Progenitor cell of endocrine pancreas (in vitro differentiated cells): ENCODE results near the gene PLA2G4E. TPM values are rescaled to one million over a fixed set of nuclear protein-coding genes. Genes with fewer than 3 reads are reported as not detected.

Source experiments
- DNase-seq: peaks from one replicate; pipeline ENCODE4 v3.0.0; 2021; ENCODE audit warnings: low spot score; ENCODE audit not compliant: unreplicated experiment
- H3K27ac Mint-ChIP-seq: 2 replicates; pipeline ENCODE4 v1.8.0; 2021; ENCODE audit warnings: mild to moderate bottlenecking, moderate library complexity, mixed read lengths
- H3K27me3 Mint-ChIP-seq: 2 replicates; pipeline ENCODE4 v1.8.0; 2021; ENCODE audit warnings: mixed read lengths
- H3K36me3 Mint-ChIP-seq: 2 replicates; pipeline ENCODE4 v1.8.0; 2022; ENCODE audit warnings: mixed read lengths; ENCODE audit not compliant: insufficient read depth
- H3K4me1 Mint-ChIP-seq: 2 replicates; pipeline ENCODE4 v1.8.0; 2021; ENCODE audit warnings: low read depth, mixed read lengths
- H3K4me3 Mint-ChIP-seq: 2 replicates; pipeline ENCODE4 v1.8.0; 2021; ENCODE audit warnings: low read depth, mild to moderate bottlenecking, moderate library complexity, mixed read lengths
- H3K9me3 Mint-ChIP-seq: 2 replicates; pipeline ENCODE4 v1.8.0; 2021; ENCODE audit warnings: low read depth, mixed read lengths
- total RNA-seq: library from RNA; stranded (reverse); gene quantifications from 2 replicates; pipeline ENCODE4 v1.2.1, GENCODE V29; 2021
- TF ChIP-seq, protein P1 (sequence below): fragments of 200-600 bp; sonication (generic); IDR thresholded peaks from one replicate; pipeline ENCODE4 v1.5.0; 2021; ENCODE audit warnings: antibody characterized with exemption, mild to moderate bottlenecking; ENCODE audit not compliant: unreplicated experiment

Gene PLA2G4E
- total RNA-seq, 1 donor from 2014 or later = not detected

DNA sequence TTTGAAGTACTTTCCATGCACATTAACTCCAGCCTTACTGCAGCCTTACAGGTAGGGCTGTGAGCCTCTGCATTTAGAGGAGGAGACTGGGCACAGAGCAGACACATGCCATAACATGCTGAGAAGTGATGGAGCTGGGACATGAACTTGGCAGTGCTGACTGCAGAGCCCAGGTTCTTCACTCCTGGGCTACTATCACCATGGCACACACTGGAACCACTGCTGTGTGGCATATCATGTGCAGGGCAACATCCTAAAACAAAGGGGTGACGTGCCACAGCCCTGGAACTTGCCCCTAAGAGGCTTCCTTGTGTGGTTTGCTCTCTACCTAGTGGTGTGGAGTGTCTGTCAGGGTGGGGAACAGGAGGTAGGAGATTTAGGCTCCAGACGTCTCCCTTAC, 73.9 kb downstream of the PLA2G4E start:
- TF ChIP-seq, protein P1, sequence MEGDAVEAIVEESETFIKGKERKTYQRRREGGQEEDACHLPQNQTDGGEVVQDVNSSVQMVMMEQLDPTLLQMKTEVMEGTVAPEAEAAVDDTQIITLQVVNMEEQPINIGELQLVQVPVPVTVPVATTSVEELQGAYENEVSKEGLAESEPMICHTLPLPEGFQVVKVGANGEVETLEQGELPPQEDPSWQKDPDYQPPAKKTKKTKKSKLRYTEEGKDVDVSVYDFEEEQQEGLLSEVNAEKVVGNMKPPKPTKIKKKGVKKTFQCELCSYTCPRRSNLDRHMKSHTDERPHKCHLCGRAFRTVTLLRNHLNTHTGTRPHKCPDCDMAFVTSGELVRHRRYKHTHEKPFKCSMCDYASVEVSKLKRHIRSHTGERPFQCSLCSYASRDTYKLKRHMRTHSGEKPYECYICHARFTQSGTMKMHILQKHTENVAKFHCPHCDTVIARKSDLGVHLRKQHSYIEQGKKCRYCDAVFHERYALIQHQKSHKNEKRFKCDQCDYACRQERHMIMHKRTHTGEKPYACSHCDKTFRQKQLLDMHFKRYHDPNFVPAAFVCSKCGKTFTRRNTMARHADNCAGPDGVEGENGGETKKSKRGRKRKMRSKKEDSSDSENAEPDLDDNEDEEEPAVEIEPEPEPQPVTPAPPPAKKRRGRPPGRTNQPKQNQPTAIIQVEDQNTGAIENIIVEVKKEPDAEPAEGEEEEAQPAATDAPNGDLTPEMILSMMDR = no peak
- no peaks in the 10 kb centered on the region for H3K27me3 Mint-ChIP-seq
- H3K27ac Mint-ChIP-seq = peak overlapping the region; percentile 80
- no peak for DNase-seq
- H3K9me3 Mint-ChIP-seq = no peaks in the 10 kb centered on the region
- no peak overlapping the region for H3K4me3 Mint-ChIP-seq
- peaks cover 8% of the 10 kb centered on the region for H3K36me3 Mint-ChIP-seq
- H3K4me1 Mint-ChIP-seq = peaks cover 27% of the 10 kb centered on the region

DNA sequence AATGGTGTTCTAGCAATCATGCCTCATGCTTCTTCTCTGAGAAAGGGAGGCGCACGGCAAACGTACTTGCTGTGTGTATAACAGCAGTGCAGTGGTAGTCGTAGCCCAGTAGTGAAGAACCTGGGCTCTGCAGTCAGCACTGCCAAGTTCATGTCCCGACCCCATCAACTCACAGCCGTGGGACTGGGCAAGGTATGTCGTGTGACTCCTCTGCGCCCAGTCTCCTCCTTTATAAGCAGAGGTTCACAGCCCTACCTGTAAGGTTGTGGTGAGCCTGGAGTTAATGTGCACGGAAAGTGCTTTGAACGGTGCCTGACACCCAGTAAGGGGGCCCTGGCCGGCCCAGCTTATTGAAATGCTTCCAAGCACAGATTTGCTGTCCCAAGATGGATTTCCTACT, 75.1 kb downstream of the PLA2G4E start:
- peaks cover 6% of the 10 kb centered on the region for H3K36me3 Mint-ChIP-seq
- DNase-seq = no peak
- H3K27ac Mint-ChIP-seq = no peak overlapping the region
- H3K4me3 Mint-ChIP-seq = no peak overlapping the region
- TF ChIP-seq, protein P1 = no peak
- no peaks in the 10 kb centered on the region for H3K27me3 Mint-ChIP-seq
- no peaks in the 10 kb centered on the region for H3K9me3 Mint-ChIP-seq
- peaks cover 27% of the 10 kb centered on the region for H3K4me1 Mint-ChIP-seq

DNA sequence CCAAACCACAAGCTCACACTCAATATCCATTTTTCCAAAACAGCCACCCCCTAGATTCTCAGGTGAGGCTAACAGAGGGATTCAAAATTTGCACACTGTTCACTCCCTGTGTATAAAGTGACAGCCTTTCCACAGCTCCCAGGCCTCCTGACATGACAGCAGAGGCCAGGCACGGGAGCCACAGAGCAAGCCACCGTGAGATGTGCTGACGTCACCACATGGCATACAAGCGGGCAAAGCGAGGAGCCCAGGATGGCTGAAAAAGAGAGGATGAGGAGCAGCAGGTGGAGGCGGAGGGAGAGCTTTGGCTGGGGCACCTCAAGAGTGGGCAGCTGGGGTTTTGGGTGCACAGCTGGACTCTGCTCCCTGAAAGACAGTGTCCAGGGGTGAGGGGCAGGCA, 75.6 kb downstream of the PLA2G4E start:
- no peak for DNase-seq
- H3K27ac Mint-ChIP-seq = peak overlapping the region; percentile 33
- no peaks in the 10 kb centered on the region for H3K27me3 Mint-ChIP-seq
- H3K4me3 Mint-ChIP-seq = no peak overlapping the region
- TF ChIP-seq, protein P1 = no peak
- no peaks in the 10 kb centered on the region for H3K9me3 Mint-ChIP-seq
- peaks cover 9% of the 10 kb centered on the region for H3K36me3 Mint-ChIP-seq
- H3K4me1 Mint-ChIP-seq = peaks cover 22% of the 10 kb centered on the region

DNA sequence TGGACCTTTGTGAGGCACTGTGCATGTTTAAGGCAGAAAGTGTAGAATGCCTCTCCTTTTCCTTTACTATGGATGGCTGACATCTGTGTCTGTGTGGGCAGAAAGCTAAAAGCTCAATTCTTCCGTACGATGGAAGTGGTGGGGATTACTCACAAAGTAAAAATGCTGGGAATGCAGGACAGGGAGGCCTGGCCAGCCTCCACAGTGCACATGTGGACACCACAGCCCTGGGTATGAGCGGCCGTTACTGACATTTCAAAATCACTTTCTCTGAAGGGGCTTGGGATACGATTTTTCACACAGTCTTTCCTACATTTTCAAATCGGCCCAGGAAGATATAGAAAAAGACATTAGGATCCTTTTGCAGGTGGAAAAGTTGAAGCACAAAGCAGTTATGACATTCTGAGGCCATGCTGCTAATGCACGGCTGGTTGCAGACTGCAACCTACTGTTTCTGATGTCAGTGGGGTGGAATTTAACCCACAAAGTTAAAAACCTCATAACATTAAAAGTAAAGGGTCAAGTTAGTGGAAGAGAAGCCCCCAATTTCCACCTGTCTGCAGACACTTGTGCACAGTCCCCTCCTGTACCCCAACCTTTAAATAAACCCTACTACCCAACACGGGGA, 76.4 kb downstream of the PLA2G4E start:
- no peak for DNase-seq
- peaks cover 17% of the 10 kb centered on the region for H3K4me1 Mint-ChIP-seq

DNA sequence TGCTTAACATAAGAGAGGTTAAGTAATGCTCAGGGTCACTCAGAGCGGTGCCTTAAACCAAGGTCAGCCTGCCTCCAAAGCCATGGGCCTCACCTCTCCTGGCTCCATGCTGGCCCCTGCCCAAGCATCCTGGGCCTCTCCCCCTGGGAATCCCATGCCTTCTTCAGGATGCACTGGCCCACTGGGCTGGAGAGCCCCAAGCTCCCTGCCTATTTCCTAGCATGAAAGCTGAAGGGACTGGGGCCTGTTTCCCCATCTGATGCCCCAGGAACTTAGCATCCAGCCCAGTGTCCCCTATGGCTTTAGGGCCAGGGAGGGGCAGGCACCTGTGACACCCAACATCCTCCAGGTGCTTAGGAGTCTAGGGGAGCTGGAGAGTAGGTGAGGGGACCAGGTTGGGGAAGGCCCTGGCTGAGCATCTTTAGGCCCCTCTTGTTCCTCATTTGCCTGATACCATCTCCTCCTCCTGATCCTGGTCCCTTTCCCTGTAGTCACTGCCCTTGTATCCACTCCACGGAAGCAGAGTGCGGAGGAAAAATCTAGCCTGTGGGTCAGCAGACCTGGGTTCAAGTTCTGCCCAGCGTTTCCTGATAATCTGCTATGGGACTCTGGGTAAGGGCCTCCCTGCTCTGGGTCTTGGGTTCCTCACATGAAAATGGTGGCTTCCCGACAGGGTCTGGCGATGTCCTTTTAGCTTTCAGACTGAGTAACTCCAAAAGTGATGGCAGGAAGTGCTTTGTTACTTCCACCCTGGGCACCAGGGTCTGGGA, 77.1 kb downstream of the PLA2G4E start:
- Mint-ChIP-seq H3K9me3 (no peaks in the 10 kb centered on the region), H3K4me3 (no peak overlapping the region), H3K36me3 (peaks cover 10% of the 10 kb centered on the region)

More for the DNA sequence above, 76.4 kb downstream of the PLA2G4E start:
- peaks cover 10% of the 10 kb centered on the region for H3K36me3 Mint-ChIP-seq
- H3K4me3 Mint-ChIP-seq = no peak overlapping the region
- H3K9me3 Mint-ChIP-seq = no peaks in the 10 kb centered on the region
- peak overlapping the region; percentile 86 for H3K27ac Mint-ChIP-seq
- TF ChIP-seq, protein P1 = no peak
- H3K27me3 Mint-ChIP-seq = no peaks in the 10 kb centered on the region

More for the DNA sequence above, 77.1 kb downstream of the PLA2G4E start:
- TF ChIP-seq, protein P1 = no peak
- DNase-seq = no peak
- Mint-ChIP-seq H3K27me3 (no peaks in the 10 kb centered on the region), H3K27ac (peak overlapping the region; percentile 86), H3K4me1 (peaks cover 15% of the 10 kb centered on the region)
